ENCODE measurements around the gene LIMS2. TPM values are rescaled to one million over a fixed set of nuclear protein-coding genes. Genes with fewer than 3 reads are reported as not detected.

Gene LIMS2
- total RNA-seq, 6 experiments from 2014 or later: 6.6 to 37.7 (median 19.5) TPM

DNA sequence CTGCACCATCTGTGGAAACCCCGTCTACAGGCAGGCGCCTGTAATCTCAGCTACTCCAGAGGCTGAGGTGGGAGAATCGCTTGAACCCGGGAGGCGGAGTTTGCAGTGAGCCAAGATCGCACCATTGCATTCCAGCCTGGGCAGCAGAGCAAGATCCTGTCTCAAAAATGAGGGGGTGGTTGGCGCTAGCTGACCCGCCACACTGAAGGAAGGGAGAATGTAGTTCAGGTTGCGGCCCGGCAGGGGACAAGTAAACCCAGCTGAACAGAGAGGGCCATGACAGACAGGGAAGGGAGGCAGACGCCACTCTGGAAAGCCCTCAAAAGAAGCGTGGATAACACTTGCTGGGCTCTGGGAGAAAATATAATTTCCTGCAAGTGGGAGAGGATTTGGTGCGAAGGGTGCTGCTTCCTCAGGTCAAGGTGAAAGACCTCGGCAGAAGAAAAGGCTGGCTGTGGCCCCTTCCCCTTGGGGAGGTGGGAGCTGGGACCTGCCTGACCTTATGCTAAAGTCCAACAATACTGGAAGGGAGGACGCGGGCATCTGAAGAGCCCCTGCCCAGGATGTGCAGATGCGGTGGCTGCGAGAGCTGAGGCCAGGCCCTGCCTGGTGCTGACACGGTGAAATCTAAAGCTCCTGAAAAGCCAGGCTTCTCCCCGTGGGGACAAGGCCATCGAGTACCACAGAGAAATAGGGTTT is 22.3 kb upstream of the LIMS2 start:
- ATAC-seq: no peak
- no peak for DNase-seq
- intact Hi-C loops (cut with DNase I): no loop called here
- Histone ChIP-seq H3K27ac (no peak overlapping the region), H3K9me3 (no peaks in the 10 kb centered on the region), H3K27me3 (no peaks in the 10 kb centered on the region), H3K4me1 (peaks cover 0 to 13% (median 2%) of the 10 kb centered on the region in 4 donors), H3K4me3 (no peak overlapping the region), H3K36me3 (no peaks in the 10 kb centered on the region)
- WGBS (ENCODE audit: insufficient coverage, low coverage, low lambda C conversion rate, missing lambda C conversion rate): 82% methylated on average over 4 of the region's 21 CpGs
- TF ChIP-seq POLR2A (IDR thresholded peaks at IDR 0.05): no peak
- TF ChIP-seq, protein P1, sequence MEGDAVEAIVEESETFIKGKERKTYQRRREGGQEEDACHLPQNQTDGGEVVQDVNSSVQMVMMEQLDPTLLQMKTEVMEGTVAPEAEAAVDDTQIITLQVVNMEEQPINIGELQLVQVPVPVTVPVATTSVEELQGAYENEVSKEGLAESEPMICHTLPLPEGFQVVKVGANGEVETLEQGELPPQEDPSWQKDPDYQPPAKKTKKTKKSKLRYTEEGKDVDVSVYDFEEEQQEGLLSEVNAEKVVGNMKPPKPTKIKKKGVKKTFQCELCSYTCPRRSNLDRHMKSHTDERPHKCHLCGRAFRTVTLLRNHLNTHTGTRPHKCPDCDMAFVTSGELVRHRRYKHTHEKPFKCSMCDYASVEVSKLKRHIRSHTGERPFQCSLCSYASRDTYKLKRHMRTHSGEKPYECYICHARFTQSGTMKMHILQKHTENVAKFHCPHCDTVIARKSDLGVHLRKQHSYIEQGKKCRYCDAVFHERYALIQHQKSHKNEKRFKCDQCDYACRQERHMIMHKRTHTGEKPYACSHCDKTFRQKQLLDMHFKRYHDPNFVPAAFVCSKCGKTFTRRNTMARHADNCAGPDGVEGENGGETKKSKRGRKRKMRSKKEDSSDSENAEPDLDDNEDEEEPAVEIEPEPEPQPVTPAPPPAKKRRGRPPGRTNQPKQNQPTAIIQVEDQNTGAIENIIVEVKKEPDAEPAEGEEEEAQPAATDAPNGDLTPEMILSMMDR (IDR thresholded peaks at IDR 0.05): no peak

DNA sequence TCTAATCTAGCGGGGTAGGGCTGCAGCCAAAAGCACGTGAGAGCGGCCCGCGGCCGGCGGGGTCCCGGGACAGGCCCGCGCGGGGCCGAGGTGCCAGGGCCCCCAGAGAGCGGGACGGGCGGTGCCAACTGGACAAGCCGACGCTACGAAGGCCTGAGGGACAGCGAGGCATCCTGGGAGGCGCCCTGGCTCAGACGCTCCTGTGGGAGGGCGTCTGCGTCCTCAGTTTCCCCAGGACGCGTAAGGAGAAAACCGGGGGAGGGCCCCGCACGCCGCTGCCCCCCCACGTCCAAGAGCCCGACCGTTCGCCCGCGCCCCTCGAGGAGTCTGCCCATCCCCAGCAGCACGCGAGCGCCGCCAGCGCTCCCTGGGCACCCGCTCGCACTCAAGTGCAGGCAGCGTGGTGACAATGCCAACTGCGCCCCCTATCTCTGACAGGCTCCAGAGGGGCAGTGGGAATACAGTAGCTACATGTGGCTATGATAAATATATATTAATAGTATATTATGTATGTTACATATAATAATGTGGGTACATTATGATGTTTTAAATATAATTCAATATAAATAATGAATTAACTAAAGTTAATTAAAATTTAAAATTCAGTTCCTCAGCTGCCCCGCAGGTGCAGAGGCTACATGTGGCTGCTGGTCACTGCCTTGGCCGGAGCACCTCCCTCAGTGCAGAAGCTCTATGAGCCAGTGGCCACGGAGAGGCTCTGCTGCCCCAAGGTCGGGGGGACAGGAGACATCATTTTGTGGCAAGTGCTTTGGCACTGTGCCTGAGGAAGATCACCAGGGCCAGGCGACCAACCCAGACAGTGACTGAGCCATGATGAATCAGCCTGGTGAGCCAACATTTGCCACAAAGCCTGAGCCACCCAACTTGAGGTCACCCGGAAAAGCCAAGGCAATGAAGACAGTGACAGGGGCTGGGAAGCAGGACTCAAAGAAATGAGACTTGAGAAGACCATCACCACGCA is 20.5 kb upstream of the LIMS2 start:
- intact Hi-C loops (cut with DNase I): no loop called here
- Histone ChIP-seq H3K36me3 (no peaks in the 10 kb centered on the region), H3K4me3 (peak overlapping the region in 1 of 3 donors; percentile 27), H3K9me3 (no peaks in the 10 kb centered on the region), H3K27ac (no peak overlapping the region), H3K4me1 (peaks cover 0 to 7% (median 0%) of the 10 kb centered on the region in 4 donors), H3K27me3 (no peaks in the 10 kb centered on the region)
- ATAC-seq (peak; percentile 42 to 72 (median 66)), DNase-seq (peak in 1 of 3 donors; percentile 54)
- TF ChIP-seq, protein P1 (IDR thresholded peaks at IDR 0.05): peak in 3 of 4 donors; percentile 28 to 52 (median 42)
- TF ChIP-seq POLR2A (IDR thresholded peaks at IDR 0.05): no peak
- 46% methylated on average over 28 of the region's 52 CpGs for WGBS (ENCODE audit: insufficient coverage, low coverage, low lambda C conversion rate, missing lambda C conversion rate)

DNA sequence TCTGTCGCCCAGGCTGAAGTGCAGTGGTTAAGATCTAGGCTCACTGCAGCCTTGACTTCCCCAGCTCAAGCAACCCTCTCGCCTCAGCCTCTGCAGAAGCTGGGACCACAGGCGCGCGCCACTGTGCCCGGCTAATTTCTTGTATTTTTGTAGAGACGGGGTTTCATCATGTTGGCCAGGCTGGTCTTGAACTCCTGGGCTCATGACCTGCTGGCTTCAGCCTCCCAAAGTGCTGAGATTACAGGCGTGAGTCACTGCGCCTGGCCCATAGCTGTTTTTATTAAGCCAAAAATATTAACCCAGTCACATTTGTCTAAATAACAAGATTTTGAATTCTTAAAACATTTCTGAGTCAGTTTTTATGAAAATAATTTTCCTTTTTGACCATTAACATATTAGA is 19.7 kb upstream of the LIMS2 start:
- WGBS (ENCODE audit: insufficient coverage, low coverage, low lambda C conversion rate, missing lambda C conversion rate): 80% methylated on average over 7 of the region's 9 CpGs
- ATAC-seq: no peak
- DNase-seq: no peak
- Histone ChIP-seq H3K9me3 (no peaks in the 10 kb centered on the region), H3K27ac (no peak overlapping the region), H3K27me3 (no peaks in the 10 kb centered on the region), H3K4me1 (no peaks in the 10 kb centered on the region), H3K4me3 (no peak overlapping the region), H3K36me3 (no peaks in the 10 kb centered on the region)
- no peak for TF ChIP-seq POLR2A (IDR thresholded peaks at IDR 0.05)
- TF ChIP-seq, protein P1 (IDR thresholded peaks at IDR 0.05): no peak
- intact Hi-C loops (cut with DNase I): no loop called here

DNA sequence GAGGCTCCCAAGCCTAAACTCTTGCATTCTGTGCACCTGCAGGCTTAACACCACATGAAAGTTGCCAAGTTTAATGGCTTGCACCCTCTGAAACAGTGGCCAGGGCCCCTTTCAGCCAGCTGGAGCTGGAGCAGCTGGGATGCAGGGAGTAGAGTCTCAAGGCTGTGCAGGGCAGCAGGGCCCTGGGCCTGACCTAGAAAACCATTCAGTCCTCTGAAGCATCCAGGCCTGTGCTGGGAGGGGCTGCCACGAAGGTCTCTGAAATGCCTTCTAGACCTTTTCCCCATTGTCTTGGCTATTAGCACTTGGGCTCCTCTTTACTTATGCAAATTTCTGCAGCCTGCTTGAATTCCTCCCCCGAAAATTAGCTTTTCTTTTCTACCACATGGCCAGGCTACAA is 15.4 kb upstream of the LIMS2 start:
- Histone ChIP-seq H3K9me3 (no peaks in the 10 kb centered on the region), H3K4me1 (no peaks in the 10 kb centered on the region), H3K36me3 (no peaks in the 10 kb centered on the region), H3K27ac (no peak overlapping the region), H3K4me3 (no peak overlapping the region), H3K27me3 (no peaks in the 10 kb centered on the region)
- DNase-seq: no peak
- WGBS (ENCODE audit: insufficient coverage, low coverage, low lambda C conversion rate, missing lambda C conversion rate): 100% methylated on average over 1 of the region's 2 CpGs
- ATAC-seq: no peak
- intact Hi-C loops (cut with DNase I): no loop called here
- TF ChIP-seq, protein P1 (IDR thresholded peaks at IDR 0.05): no peak
- TF ChIP-seq POLR2A (IDR thresholded peaks at IDR 0.05): no peak

Measured in right lobe of liver (tissue), 6 donors.